Esophagus squamous epithelium (tissue), 4 donors: ENCODE measurements around the gene PRDM5.

ENCODE experiments used
- POLR2A ChIP-seq, 4 donors: fragments of 450-650 bp; IDR thresholded peaks; one replicate each; pipeline ENCODE4 v1.6.1; 2017; ENCODE audit warnings: antibody characterized with exemption in 4 of 4, mild to moderate bottlenecking in 4 of 4, moderate library complexity in 3 of 4
- TF ChIP-seq, protein P1 (sequence below), 6 experiments: fragments of 450-650 bp in 4 of 6; fragments of 200-600 bp in 2 of 6; sonication (generic) in 2 of 6; IDR thresholded peaks; one replicate each; pipeline ENCODE4 v1.5.1; 2016 to 2019; ENCODE audit warnings: antibody characterized with exemption in 6 of 6, mild to moderate bottlenecking in 4 of 6, moderate library complexity in 4 of 6

DNA sequence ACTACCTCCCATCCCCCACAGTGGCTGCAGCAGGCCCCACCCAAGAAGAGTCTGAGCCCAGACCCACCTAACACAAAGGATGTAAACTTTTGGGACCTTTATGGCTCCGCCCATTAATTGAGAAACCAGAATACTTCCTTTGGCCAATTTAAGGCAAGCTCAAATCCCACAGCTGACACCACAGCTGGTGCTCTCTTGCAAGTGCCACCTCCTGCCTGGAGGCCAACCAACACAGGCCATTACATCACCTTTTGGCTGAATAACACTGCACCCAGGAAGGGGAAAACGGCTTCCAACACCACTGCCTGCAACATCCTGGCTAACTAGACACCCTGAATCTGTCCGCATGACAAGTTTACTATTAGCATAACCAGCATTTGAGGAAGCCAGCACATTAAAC lies 248.8 kb downstream of the PRDM5 start:
- no peak for TF ChIP-seq POLR2A (IDR thresholded peaks at IDR 0.05)
- TF ChIP-seq, protein P1, sequence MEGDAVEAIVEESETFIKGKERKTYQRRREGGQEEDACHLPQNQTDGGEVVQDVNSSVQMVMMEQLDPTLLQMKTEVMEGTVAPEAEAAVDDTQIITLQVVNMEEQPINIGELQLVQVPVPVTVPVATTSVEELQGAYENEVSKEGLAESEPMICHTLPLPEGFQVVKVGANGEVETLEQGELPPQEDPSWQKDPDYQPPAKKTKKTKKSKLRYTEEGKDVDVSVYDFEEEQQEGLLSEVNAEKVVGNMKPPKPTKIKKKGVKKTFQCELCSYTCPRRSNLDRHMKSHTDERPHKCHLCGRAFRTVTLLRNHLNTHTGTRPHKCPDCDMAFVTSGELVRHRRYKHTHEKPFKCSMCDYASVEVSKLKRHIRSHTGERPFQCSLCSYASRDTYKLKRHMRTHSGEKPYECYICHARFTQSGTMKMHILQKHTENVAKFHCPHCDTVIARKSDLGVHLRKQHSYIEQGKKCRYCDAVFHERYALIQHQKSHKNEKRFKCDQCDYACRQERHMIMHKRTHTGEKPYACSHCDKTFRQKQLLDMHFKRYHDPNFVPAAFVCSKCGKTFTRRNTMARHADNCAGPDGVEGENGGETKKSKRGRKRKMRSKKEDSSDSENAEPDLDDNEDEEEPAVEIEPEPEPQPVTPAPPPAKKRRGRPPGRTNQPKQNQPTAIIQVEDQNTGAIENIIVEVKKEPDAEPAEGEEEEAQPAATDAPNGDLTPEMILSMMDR (IDR thresholded peaks at IDR 0.05) = no peak
